Thyroid gland (tissue), 4 donors: Measurements from ENCODE around the gene PMFBP1. TPM values are rescaled to one million over a fixed set of nuclear protein-coding genes. Genes with fewer than 3 reads are reported as not detected.

Experiments used
- DNase-seq, 2 donors: peaks; one replicate each; pipeline ENCODE4 v3.0.0-alpha.2; 2019
- H3K27ac ChIP-seq, 3 donors: fragments of 200-600 bp; sonication (generic); 1 replicate in 2 of 3; 2 replicates in 1 of 3; pipeline ENCODE4 v1.5.1; 2016 to 2019; ENCODE audit warnings: mild to moderate bottlenecking in 1 of 3, moderate library complexity in 1 of 3
- H3K27me3 ChIP-seq: fragments of 200-600 bp; sonication (generic); one replicate; pipeline ENCODE4 v1.5.1; 2019
- H3K36me3 ChIP-seq, 2 donors: fragments of 200-600 bp; sonication (generic); one replicate each; pipeline ENCODE4 v1.5.1; 2016 to 2019
- H3K4me1 ChIP-seq, 2 donors: fragments of 200-600 bp; sonication (generic); one replicate each; pipeline ENCODE4 v1.5.1; 2017 to 2019
- H3K4me3 ChIP-seq, 3 donors: fragments of 200-600 bp; sonication (generic); replicated peaks in 1 of 3; 1 replicate in 2 of 3; 2 replicates in 1 of 3; pipeline ENCODE4 v1.5.1; 2016; ENCODE audit warnings: mild to moderate bottlenecking in 1 of 3
- H3K9me3 ChIP-seq: fragments of 200-600 bp; sonication (generic); one replicate; pipeline ENCODE4 v1.5.1; 2017
- CTCF ChIP-seq, 6 experiments: fragments of 200-600 bp in 3 of 6; fragments of 450-650 bp in 3 of 6; sonication (generic) in 3 of 6; IDR thresholded peaks; one replicate each; pipeline ENCODE4 v1.5.1; 2016 to 2019; ENCODE audit warnings: antibody characterized with exemption in 6 of 6, mild to moderate bottlenecking in 2 of 6, inconsistent platforms in 1 of 6, moderate library complexity in 1 of 6
- POLR2A ChIP-seq, 2 donors: fragments of 450-650 bp; IDR thresholded peaks; one replicate each; pipeline ENCODE4 v1.6.1; 2017; ENCODE audit warnings: antibody characterized with exemption in 2 of 2, mild to moderate bottlenecking in 2 of 2, moderate library complexity in 1 of 2
- WGBS, 2 donors: methylation state at CpG; one replicate each; pipeline ENCODE4 v1.1.5; 2017; 5-methylcytosine and 5-hydroxymethylcytosine counted together
- intact Hi-C: fragments of 100-400 bp; cut with DNase I; formaldehyde crosslinking; loops from one replicate; pipeline ENCODE4 v1.15.1; 2023
- total RNA-seq, 4 donors: library from RNA; depleted of rRNA; stranded (reverse); fragments of >200 nt; gene quantifications; one replicate each; pipeline ENCODE4 v1.2.3, GENCODE V29; 2016

Gene PMFBP1
- total RNA-seq, 4 donors from 2014 or later, result 0.54 to 0.88 (median 0.67) TPM; not detected in 1

- H3K36me3 ChIP-seq, result peaks cover 75% of the 10 kb centered on the region in 2 donors
- no peak overlapping the region for H3K27ac ChIP-seq
- peaks cover 8 to 10% of the 10 kb centered on the region in 2 donors for H3K4me1 ChIP-seq
- 77 to 85% methylated on average over 11 to 12 of the region's 15 CpGs for WGBS, 2 donors
- H3K4me3 ChIP-seq, result no peak overlapping the region
- H3K27me3 ChIP-seq, result no peaks in the 10 kb centered on the region
- TF ChIP-seq POLR2A (IDR thresholded peaks at IDR 0.05) (no peak), CTCF (IDR thresholded peaks at IDR 0.05) (no peak)
- intact Hi-C loops, result loop anchor here (10.0 kb wide), 1 partner anchor 294 kb away; the partner anchor contains the start of gene AP1G1
- DNase-seq, result no peak
- H3K9me3 ChIP-seq, result no peaks in the 10 kb centered on the region
Measured at GRCh38 chr16:72098936-72099335, 73.0 kb downstream of the PMFBP1 start.

GRCh38 chr16:72094266-72094610 is 77.7 kb downstream of the PMFBP1 start:
- H3K27ac ChIP-seq, result peak overlapping the region; percentile 81 to 89 (median 83)
- no peaks in the 10 kb centered on the region for H3K27me3 ChIP-seq
- H3K36me3 ChIP-seq, result peaks cover 35% of the 10 kb centered on the region in 2 donors
- WGBS, 2 donors, result 1 to 2% methylated on average over 11 of the region's 11 CpGs
- H3K9me3 ChIP-seq, result no peaks in the 10 kb centered on the region
- DNase-seq, result no peak
- TF ChIP-seq CTCF (IDR thresholded peaks at IDR 0.05) (no peak), POLR2A (IDR thresholded peaks at IDR 0.05) (no peak)
- intact Hi-C loops, result loop anchor here (5.0 to 10.0 kb wide), 2 partner anchors 87 to 289 kb away; partner anchors contain the start of genes AP1G1 and DHODH
- H3K4me3 ChIP-seq, result peak overlapping the region; percentile 58 to 88 (median 82)
- peaks cover 16 to 18% of the 10 kb centered on the region in 2 donors for H3K4me1 ChIP-seq

- intact Hi-C loops, result loop anchor here (5.0 to 10.0 kb wide), 2 partner anchors 86 to 289 kb away; partner anchors contain the start of genes AP1G1 and DHODH
- Histone ChIP-seq H3K9me3 (no peaks in the 10 kb centered on the region), H3K4me3 (peak within 1 kb of the TSS; percentile 58 to 88 (median 82)), H3K4me1 (peaks cover 16 to 18% of the 10 kb centered on the region in 2 donors), H3K27ac (peak within 1 kb of the TSS; percentile 81 to 89 (median 83)), H3K36me3 (peaks cover 30 to 33% of the 10 kb centered on the region in 2 donors), H3K27me3 (no peaks in the 10 kb centered on the region)
- DNase-seq, result peak; percentile 94 to 96
- 0% methylated on average over 17 to 39 of the region's 43 CpGs for WGBS, 2 donors
- TF ChIP-seq POLR2A (IDR thresholded peaks at IDR 0.05) (peak in 1 of 2 donors; percentile 88), CTCF (IDR thresholded peaks at IDR 0.05) (no peak)
Measured at GRCh38 chr16:72093448-72094265, 78.3 kb downstream of the PMFBP1 start, which contains the start of the genes DHX38 and TXNL4B. Gene DHX38, plus strand, starts transcription at chr16:72093847. Its CDS starts 2,311 bp downstream, at chr16:72096158. Gene TXNL4B, minus strand, starts transcription at chr16:72093620. Its CDS starts 2,871 bp downstream, at chr16:72090749.

- Histone ChIP-seq H3K36me3 (peaks cover 29 to 32% of the 10 kb centered on the region in 2 donors), H3K27ac (peak overlapping the region; percentile 24 to 81 (median 60)), H3K27me3 (no peaks in the 10 kb centered on the region), H3K4me3 (peak overlapping the region; percentile 44 to 88 (median 82)), H3K4me1 (peaks cover 16 to 18% of the 10 kb centered on the region in 2 donors), H3K9me3 (no peaks in the 10 kb centered on the region)
- 0 to 2% methylated on average over 21 to 22 of the region's 22 CpGs for WGBS, 2 donors
- no peak for DNase-seq
- intact Hi-C loops, result loop anchor here (5.0 to 10.0 kb wide), 2 partner anchors 86 to 288 kb away; partner anchors contain the start of genes AP1G1 and DHODH
- TF ChIP-seq CTCF (IDR thresholded peaks at IDR 0.05) (no peak), POLR2A (IDR thresholded peaks at IDR 0.05) (no peak)
Measured at GRCh38 chr16:72092832-72093447, 79.0 kb downstream of the PMFBP1 start.
